Stomach (tissue), 9 donors: ENCODE results near the gene ORC5. TPM values are rescaled to one million over a fixed set of nuclear protein-coding genes. Genes with fewer than 3 reads are reported as not detected.
A peak's percentile ranks its signal among the peaks of the same experiment; 100 is the strongest.

Experiments
- DNase-seq, 2 donors: peaks; one replicate each; pipeline versions ENCODE4 v3.0.0 to v3.0.0-alpha.2; 2013 to 2019
- H3K27ac ChIP-seq, 5 donors: fragments of 200-600 bp in 4 of 5; sonication (generic) in 4 of 5; one replicate each; pipeline ENCODE4 v1.5.1; 2013 to 2019; ENCODE audit warnings: mild to moderate bottlenecking in 1 of 5, moderate library complexity in 1 of 5
- H3K27me3 ChIP-seq, 3 donors: fragments of 200-600 bp; sonication (generic); one replicate each; pipeline ENCODE4 v1.5.1; 2017 to 2019; ENCODE audit warnings: mixed run types in 1 of 3
- H3K36me3 ChIP-seq, 4 donors: fragments of 200-600 bp; sonication (generic); 1 replicate in 3 of 4; 2 replicates in 1 of 4; pipeline ENCODE4 v1.5.1; 2016 to 2019
- H3K4me1 ChIP-seq, 4 donors: fragments of 200-600 bp; sonication (generic); one replicate each; pipeline ENCODE4 v1.5.1; 2016 to 2019
- H3K4me3 ChIP-seq, 4 donors: fragments of 200-600 bp; sonication (generic) in 3 of 4; one replicate each; pipeline ENCODE4 v1.5.1; 2016 to 2019; ENCODE audit warnings: mild to moderate bottlenecking in 1 of 4
- H3K9me3 ChIP-seq, 4 donors: fragments of 200-600 bp; sonication (generic); one replicate each; pipeline ENCODE4 v1.5.1; 2016 to 2019
- CTCF ChIP-seq, 7 experiments: fragments of 450-650 bp in 4 of 7; fragments of 200-600 bp in 3 of 7; sonication (generic) in 3 of 7; IDR thresholded peaks; one replicate each; pipeline ENCODE4 v1.5.1; 2016 to 2019; ENCODE audit warnings: antibody characterized with exemption in 7 of 7, control low read depth in 2 of 7, mild to moderate bottlenecking in 1 of 7
- EP300 ChIP-seq: sonication (generic); formaldehyde crosslinking; IDR thresholded peaks from one replicate; pipeline ENCODE4 v1.6.1; 2017; ENCODE audit warnings: antibody characterized with exemption
- POLR2A ChIP-seq, 4 donors: fragments of 450-650 bp; IDR thresholded peaks; one replicate each; pipeline ENCODE4 v1.6.1; 2016; ENCODE audit warnings: antibody characterized with exemption in 4 of 4, control low read depth in 2 of 4, mild to moderate bottlenecking in 1 of 4, moderate library complexity in 1 of 4
- POLR2AphosphoS5 ChIP-seq, 3 donors: sonication (generic); formaldehyde crosslinking; IDR thresholded peaks; one replicate each; pipeline ENCODE4 v1.6.1; 2016; ENCODE audit warnings: antibody characterized with exemption in 3 of 3
- WGBS, 5 donors: extraction: QIAGEN DNeasy Blood & Tissue Kit in 3 of 5; methylation state at CpG; one replicate each; pipeline versions ENCODE4 v1.1.5 to v1.1.7; 2013 to 2018; 5-methylcytosine and 5-hydroxymethylcytosine counted together
- intact Hi-C: fragments of 100-400 bp; cut with DNase I; formaldehyde crosslinking; loops from one replicate; pipeline ENCODE4 v1.15.1; 2023; ENCODE audit warnings: low total_unique reads
- polyA plus RNA-seq, 3 donors: library from polyadenylated mRNA; stranded (reverse); fragments of 200-250 nt; gene quantifications; one replicate each; pipeline ENCODE4 v1.2.3, GENCODE V29; 2013
- total RNA-seq, 5 donors: library from RNA; depleted of rRNA; stranded (reverse); fragments of >200 nt; gene quantifications; one replicate each; pipeline versions ENCODE4 v1.1.0 to v1.2.3, GENCODE V29; 2014 to 2016
- donor health status: healthy with polysubstance abuse.
- donor health status: Bipolar disorder and iron deficiency.
- donor health status: healthy.

ORC5 gene
- total and polyA plus RNA-seq, 8 donors = 2.3 to 29.9 (median 11.2) TPM

- no peaks in the 10 kb centered on the region for H3K36me3 ChIP-seq
- H3K4me1 ChIP-seq = no peaks in the 10 kb centered on the region
- H3K27ac ChIP-seq = no peak overlapping the region
- TF ChIP-seq EP300 (no peak), POLR2A (IDR thresholded peaks at IDR 0.05) (no peak), CTCF (IDR thresholded peaks at IDR 0.05) (no peak)
- H3K4me3 ChIP-seq = no peak overlapping the region
- intact Hi-C loops = no loop called here
- no peak for DNase-seq
- H3K9me3 ChIP-seq = peaks cover 0 to 15% (median 7%) of the 10 kb centered on the region in 4 donors
- no peaks in the 10 kb centered on the region for H3K27me3 ChIP-seq
- WGBS, 5 donors = 59 to 78% (median 63%) methylated on average over 4 of the region's 4 CpGs
Observed at GRCh38 chr7:104217620-104218019, 9.8 kb upstream of the ORC5 start.

GRCh38 chr7:104209063-104209462 lies 1.2 kb upstream of the ORC5 start:
- intact Hi-C loops = no loop called here
- Histone ChIP-seq H3K9me3 (no peaks in the 10 kb centered on the region), H3K27me3 (no peaks in the 10 kb centered on the region), H3K4me1 (peaks cover 10 to 38% (median 27%) of the 10 kb centered on the region in 4 donors), H3K4me3 (no peak overlapping the region), H3K27ac (no peak overlapping the region), H3K36me3 (peaks cover 0 to under 1% (median 0%) of the 10 kb centered on the region in 4 donors)
- DNase-seq = no peak
- TF ChIP-seq CTCF (IDR thresholded peaks at IDR 0.05) (no peak), POLR2A (IDR thresholded peaks at IDR 0.05) (no peak), POLR2AphosphoS5 (IDR thresholded peaks at IDR 0.05) (no peak), EP300 (no peak)
- 71 to 97% (median 76%) methylated on average over 4 of the region's 4 CpGs for WGBS, 5 donors

GRCh38 chr7:104208421-104208780 lies 588 bp upstream of the ORC5 start:
- Histone ChIP-seq H3K27me3 (no peaks in the 10 kb centered on the region), H3K9me3 (no peaks in the 10 kb centered on the region), H3K27ac (peak overlapping the region; percentile 77 to 89 (median 87)), H3K4me3 (peak overlapping the region; percentile 62 to 93 (median 82)), H3K4me1 (peaks cover 10 to 38% (median 27%) of the 10 kb centered on the region in 4 donors), H3K36me3 (peaks cover 0 to 7% (median 5%) of the 10 kb centered on the region in 4 donors)
- DNase-seq = no peak
- TF ChIP-seq POLR2A (IDR thresholded peaks at IDR 0.05) = no peak
- TF ChIP-seq POLR2AphosphoS5 (IDR thresholded peaks at IDR 0.05) = no peak
- TF ChIP-seq CTCF (IDR thresholded peaks at IDR 0.05) = no peak
- no peak for TF ChIP-seq EP300
- WGBS, 5 donors = 23 to 37% (median 29%) methylated on average over 7 of the region's 7 CpGs
- intact Hi-C loops = no loop called here

- DNase-seq = peak in 1 of 2 donors; percentile 43
- 0 to 1% (median 1%) methylated on average over 10 of the region's 10 CpGs for WGBS, 5 donors
- no peaks in the 10 kb centered on the region for H3K27me3 ChIP-seq
Observed at GRCh38 chr7:104207348-104207730, 474 bp downstream of the ORC5 start.

More at GRCh38 chr7:104207348-104207730, 474 bp downstream of the ORC5 start:
- Histone ChIP-seq H3K4me1 (peaks cover 10 to 38% (median 27%) of the 10 kb centered on the region in 4 donors), H3K4me3 (peak overlapping the region; percentile 62 to 93 (median 82)), H3K27ac (peak overlapping the region; percentile 77 to 89 (median 87)), H3K9me3 (no peaks in the 10 kb centered on the region), H3K36me3 (peaks cover 5 to 18% (median 16%) of the 10 kb centered on the region in 4 donors)
- intact Hi-C loops = no loop called here
- TF ChIP-seq POLR2AphosphoS5 (IDR thresholded peaks at IDR 0.05) = no peak
- no peak for TF ChIP-seq EP300
- TF ChIP-seq POLR2A (IDR thresholded peaks at IDR 0.05) = no peak
- no peak for TF ChIP-seq CTCF (IDR thresholded peaks at IDR 0.05)
